A549 (cell line): ENCODE data around the gene NUTM2D.
"Not testable (repeated sequence)": the region's sequence is repeated elsewhere in the genome, so short reads cannot be mapped to it uniquely, and the experiment has no call there.

ENCODE experiments used
- CEBPB ChIP-seq, 2 experiments: fragments of >200 bp in 1 of 2; sonication (Bioruptor Twin) in 1 of 2; formaldehyde crosslinking in 1 of 2; IDR thresholded peaks; 2 replicates each; pipeline ENCODE4 v1.6.1; 2012 to 2016
- CTCF ChIP-seq: fragments of >200 bp; sonication (Bioruptor Twin); formaldehyde crosslinking; IDR thresholded peaks from 3 replicates; pipeline ENCODE4 v1.5.1; 2016
- ELK1 ChIP-seq: fragments of 150-350 bp; IDR thresholded peaks from 2 replicates; pipeline ENCODE4 v1.6.1; 2014; ENCODE audit warnings: low read depth, mild to moderate bottlenecking, low read length
- EP300 ChIP-seq, 2 experiments: fragments of >200 bp; sonication (Bioruptor Twin); formaldehyde crosslinking; IDR thresholded peaks; 2 replicates in 1 of 2; 3 replicates in 1 of 2; pipeline ENCODE4 v1.6.1; 2016 to 2017
- POLR2A ChIP-seq: IDR thresholded peaks from 2 replicates; pipeline ENCODE4 v1.6.1; 2012; ENCODE audit warnings: mild to moderate bottlenecking, low read length

- TF ChIP-seq POLR2A; EP300 (IDR thresholded peaks at IDR 0.05); CEBPB (IDR thresholded peaks at IDR 0.05); ELK1; CTCF: not testable (repeated sequence)
Measured at GRCh38 chr10:87374091-87374490, 16.5 kb downstream of the NUTM2D start.
